ENCODE measurements around the gene VASH1.

VASH1 gene

DNA sequence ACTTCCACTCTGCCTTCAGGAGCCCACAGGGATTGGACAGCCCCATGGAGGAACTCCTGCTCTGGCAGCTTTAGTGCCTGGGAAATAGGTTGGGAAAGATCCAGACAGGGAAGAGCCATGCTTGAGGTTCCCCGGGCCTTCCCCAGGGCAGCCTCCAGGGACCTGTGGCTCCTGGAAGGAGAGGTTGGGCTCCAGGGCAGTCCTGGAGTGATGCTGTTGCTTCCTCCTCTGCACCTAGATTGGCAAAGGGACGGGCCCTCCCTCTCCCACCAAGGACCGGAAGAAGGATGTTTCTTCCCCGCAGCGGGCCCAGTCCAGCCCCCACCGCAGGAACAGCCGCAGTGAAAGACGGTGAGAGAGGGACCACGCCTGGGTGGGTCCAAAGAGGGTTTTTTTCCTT lies 16.5 kb downstream of the VASH1 start:
- Histone ChIP-seq H3K4me2 (ENCODE audit: low read depth, low read length, poor library complexity, severe bottlenecking) (no peak overlapping the region), H3K79me2 (ENCODE audit: insufficient read depth, low read length) (no peaks in the 10 kb centered on the region), H3F3A (ENCODE audit: insufficient read depth) (no peaks in the 10 kb centered on the region), H3K36me3 (ENCODE audit: low read length) (no peaks in the 10 kb centered on the region), H2AFZ (ENCODE audit: low read depth, low read length, severe bottlenecking) (no peak overlapping the region), H3K9ac (ENCODE audit: low read length) (no peak overlapping the region), H3K27me3 (ENCODE audit: low read length) (no peaks in the 10 kb centered on the region), H3K4me3 (ENCODE audit: insufficient read depth, low read length, poor library complexity, severe bottlenecking) (no peak overlapping the region), H3K9me2 (replicated peaks; ENCODE audit: insufficient read depth, low read length) (no peaks in the 10 kb centered on the region), H3K9me3 (ENCODE audit: insufficient read depth, low read length) (no peaks in the 10 kb centered on the region), H4K20me1 (ENCODE audit: low read depth, low read length) (no peaks in the 10 kb centered on the region), H3K27ac (ENCODE audit: low read depth, low read length) (no peak overlapping the region)
- TF ChIP-seq EZH2phosphoT487 (conservative IDR thresholded peaks at IDR 0.05; ENCODE audit: low read length), result no peak
- TF ChIP-seq, protein P1, sequence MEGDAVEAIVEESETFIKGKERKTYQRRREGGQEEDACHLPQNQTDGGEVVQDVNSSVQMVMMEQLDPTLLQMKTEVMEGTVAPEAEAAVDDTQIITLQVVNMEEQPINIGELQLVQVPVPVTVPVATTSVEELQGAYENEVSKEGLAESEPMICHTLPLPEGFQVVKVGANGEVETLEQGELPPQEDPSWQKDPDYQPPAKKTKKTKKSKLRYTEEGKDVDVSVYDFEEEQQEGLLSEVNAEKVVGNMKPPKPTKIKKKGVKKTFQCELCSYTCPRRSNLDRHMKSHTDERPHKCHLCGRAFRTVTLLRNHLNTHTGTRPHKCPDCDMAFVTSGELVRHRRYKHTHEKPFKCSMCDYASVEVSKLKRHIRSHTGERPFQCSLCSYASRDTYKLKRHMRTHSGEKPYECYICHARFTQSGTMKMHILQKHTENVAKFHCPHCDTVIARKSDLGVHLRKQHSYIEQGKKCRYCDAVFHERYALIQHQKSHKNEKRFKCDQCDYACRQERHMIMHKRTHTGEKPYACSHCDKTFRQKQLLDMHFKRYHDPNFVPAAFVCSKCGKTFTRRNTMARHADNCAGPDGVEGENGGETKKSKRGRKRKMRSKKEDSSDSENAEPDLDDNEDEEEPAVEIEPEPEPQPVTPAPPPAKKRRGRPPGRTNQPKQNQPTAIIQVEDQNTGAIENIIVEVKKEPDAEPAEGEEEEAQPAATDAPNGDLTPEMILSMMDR (IDR thresholded peaks at IDR 0.05; ENCODE audit: insufficient read depth, low read length, poor library complexity, severe bottlenecking), result no peak

DNA sequence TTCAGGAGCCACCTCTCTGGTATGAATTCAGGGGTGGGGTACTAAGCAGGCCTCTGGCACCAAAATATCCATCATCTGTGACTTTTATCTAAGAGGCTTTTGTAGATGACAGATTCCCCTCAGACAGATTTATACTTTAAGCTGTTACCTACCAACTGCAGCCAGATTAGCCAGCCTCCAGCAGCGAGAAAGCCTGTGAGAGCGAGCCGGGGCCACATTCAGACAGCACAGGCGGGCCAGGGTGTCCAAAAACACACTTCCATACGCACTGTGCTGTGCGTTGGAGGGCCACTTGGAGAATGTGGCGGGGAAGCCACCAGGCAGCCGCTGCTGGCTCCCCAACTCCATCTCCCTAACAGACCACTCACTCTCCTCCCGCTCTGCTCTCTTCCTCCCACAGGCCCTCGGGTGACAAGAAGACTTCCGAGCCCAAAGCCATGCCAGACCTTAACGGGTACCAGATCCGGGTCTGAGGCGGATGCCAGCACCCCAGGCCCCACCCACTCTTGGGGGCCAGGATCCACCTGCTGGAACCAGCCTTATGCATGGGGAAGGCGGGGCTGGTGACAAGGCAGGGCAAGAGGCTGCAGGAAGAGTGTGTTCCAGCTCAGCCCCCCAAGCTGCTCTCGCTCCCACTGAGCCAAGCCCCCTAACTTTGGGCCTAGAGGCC lies 17.4 kb downstream of the VASH1 start:
- H3K27ac ChIP-seq (ENCODE audit: low read depth, low read length), result no peak overlapping the region
- no peaks in the 10 kb centered on the region for H3K79me2 ChIP-seq (ENCODE audit: insufficient read depth, low read length)
- no peaks in the 10 kb centered on the region for H3F3A ChIP-seq (ENCODE audit: insufficient read depth)
- H3K9me3 ChIP-seq (ENCODE audit: insufficient read depth, low read length), result no peaks in the 10 kb centered on the region
- no peak overlapping the region for H3K9ac ChIP-seq (ENCODE audit: low read length)
- H2AFZ ChIP-seq (ENCODE audit: low read depth, low read length, severe bottlenecking), result no peak overlapping the region
- no peaks in the 10 kb centered on the region for H3K9me2 ChIP-seq (replicated peaks; ENCODE audit: insufficient read depth, low read length)
- H4K20me1 ChIP-seq (ENCODE audit: low read depth, low read length), result no peaks in the 10 kb centered on the region
- TF ChIP-seq, protein P1 (IDR thresholded peaks at IDR 0.05; ENCODE audit: insufficient read depth, low read length, poor library complexity, severe bottlenecking), result no peak
- no peak for TF ChIP-seq EZH2phosphoT487 (conservative IDR thresholded peaks at IDR 0.05; ENCODE audit: low read length)
- no peaks in the 10 kb centered on the region for H3K27me3 ChIP-seq (ENCODE audit: low read length)
- H3K4me3 ChIP-seq (ENCODE audit: insufficient read depth, low read length, poor library complexity, severe bottlenecking), result no peak overlapping the region
- no peaks in the 10 kb centered on the region for H3K36me3 ChIP-seq (ENCODE audit: low read length)
- H3K4me2 ChIP-seq (ENCODE audit: low read depth, low read length, poor library complexity, severe bottlenecking), result no peak overlapping the region

DNA sequence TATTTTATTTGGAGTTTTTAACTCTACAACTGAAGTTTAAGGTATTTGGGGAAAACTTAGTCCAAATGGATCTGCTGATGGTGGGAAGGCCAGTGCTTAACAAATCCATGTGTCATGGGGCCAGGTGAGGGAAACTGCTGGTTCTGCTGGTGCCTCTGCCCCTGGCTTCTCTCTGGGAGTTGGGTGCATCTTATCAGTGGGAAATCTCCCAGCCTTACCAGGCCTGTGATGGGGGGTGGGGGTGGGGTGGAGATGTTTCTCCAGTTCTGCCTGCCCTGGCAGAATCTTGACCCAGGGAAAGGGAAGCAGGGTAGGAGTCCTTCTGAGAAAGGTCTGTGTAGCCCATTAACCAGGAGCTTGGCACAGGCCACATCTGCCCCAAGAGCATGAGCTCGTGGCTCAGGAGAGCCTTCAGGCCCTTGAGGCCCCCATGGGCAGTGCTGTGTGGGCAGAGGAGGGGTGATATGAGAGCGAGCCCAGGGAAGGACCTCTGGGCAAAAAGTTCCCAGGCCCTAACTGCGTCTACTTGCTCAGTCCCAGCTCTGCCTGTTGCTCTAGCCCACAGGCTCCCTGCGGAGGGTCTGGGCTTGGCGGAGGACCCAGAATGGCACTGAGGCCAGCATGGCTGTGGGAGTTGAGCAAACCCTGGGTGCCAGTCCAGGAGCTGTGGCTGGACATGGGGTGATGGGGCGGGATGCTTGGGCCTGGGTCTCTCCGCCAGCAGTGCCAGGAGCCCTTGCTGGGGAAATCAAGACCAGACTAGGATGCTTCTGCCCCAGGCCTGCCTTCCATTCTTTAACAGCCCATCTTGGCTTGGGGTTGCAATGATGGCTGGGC lies 18.2 kb downstream of the VASH1 start:
- H3F3A ChIP-seq (ENCODE audit: insufficient read depth), result no peaks in the 10 kb centered on the region
- TF ChIP-seq, protein P1 (IDR thresholded peaks at IDR 0.05; ENCODE audit: insufficient read depth, low read length, poor library complexity, severe bottlenecking), result no peak
- TF ChIP-seq EZH2phosphoT487 (conservative IDR thresholded peaks at IDR 0.05; ENCODE audit: low read length), result no peak
- no peaks in the 10 kb centered on the region for H3K9me3 ChIP-seq (ENCODE audit: insufficient read depth, low read length)
- H3K9me2 ChIP-seq (replicated peaks; ENCODE audit: insufficient read depth, low read length), result no peaks in the 10 kb centered on the region
- H3K9ac ChIP-seq (ENCODE audit: low read length), result no peak overlapping the region
- H3K79me2 ChIP-seq (ENCODE audit: insufficient read depth, low read length), result no peaks in the 10 kb centered on the region
- H3K36me3 ChIP-seq (ENCODE audit: low read length), result no peaks in the 10 kb centered on the region
- no peak overlapping the region for H3K4me2 ChIP-seq (ENCODE audit: low read depth, low read length, poor library complexity, severe bottlenecking)
- no peaks in the 10 kb centered on the region for H4K20me1 ChIP-seq (ENCODE audit: low read depth, low read length)
- H3K27ac ChIP-seq (ENCODE audit: low read depth, low read length), result no peak overlapping the region
- H3K27me3 ChIP-seq (ENCODE audit: low read length), result no peaks in the 10 kb centered on the region
- no peak overlapping the region for H3K4me3 ChIP-seq (ENCODE audit: insufficient read depth, low read length, poor library complexity, severe bottlenecking)
- no peak overlapping the region for H2AFZ ChIP-seq (ENCODE audit: low read depth, low read length, severe bottlenecking)

All from SU-DHL-6 (cell line).